Stimulated activated naive B cell treated with anti-CD40 and anti-IgM and Interleukin-4, amounts not matched to agents 10 μg/mL and 1 μg/mL and 100 μg/mL, for 72 hours (primary cell): ENCODE results near the gene PARD3.

Source experiments
- ATAC-seq, 2 donors: fragments of 150-1000 bp; cut with Tn5 transposase; replicated peaks; 2 replicates each; pipeline ENCODE4 v1.10.0; 2021; ENCODE audit warnings: moderate library complexity in 1 of 2
- DNase-seq: peaks from one replicate; pipeline ENCODE4 v3.0.0; 2021
- H3K27ac Mint-ChIP-seq: one replicate; pipeline ENCODE4 v1.8.0; 2022; ENCODE audit warnings: mild to moderate bottlenecking, mixed read lengths
- H3K27me3 Mint-ChIP-seq, 2 donors: one replicate each; pipeline ENCODE4 v1.8.0; 2022; ENCODE audit warnings: mixed read lengths in 2 of 2
- H3K36me3 Mint-ChIP-seq, 2 donors: one replicate each; pipeline ENCODE4 v1.8.0; 2022; ENCODE audit warnings: mixed read lengths in 2 of 2, mild to moderate bottlenecking in 1 of 2
- H3K4me1 Mint-ChIP-seq, 2 donors: one replicate each; pipeline ENCODE4 v1.8.0; 2022; ENCODE audit warnings: mixed read lengths in 2 of 2, mild to moderate bottlenecking in 1 of 2
- H3K4me3 Mint-ChIP-seq, 2 donors: one replicate each; pipeline ENCODE4 v1.8.0; 2022; ENCODE audit warnings: mild to moderate bottlenecking in 2 of 2, mixed read lengths in 2 of 2, moderate library complexity in 1 of 2
- H3K9me3 Mint-ChIP-seq, 2 donors: one replicate each; pipeline ENCODE4 v1.8.0; 2022; ENCODE audit warnings: mixed read lengths in 2 of 2, mild to moderate bottlenecking in 1 of 2

PARD3 gene

DNA sequence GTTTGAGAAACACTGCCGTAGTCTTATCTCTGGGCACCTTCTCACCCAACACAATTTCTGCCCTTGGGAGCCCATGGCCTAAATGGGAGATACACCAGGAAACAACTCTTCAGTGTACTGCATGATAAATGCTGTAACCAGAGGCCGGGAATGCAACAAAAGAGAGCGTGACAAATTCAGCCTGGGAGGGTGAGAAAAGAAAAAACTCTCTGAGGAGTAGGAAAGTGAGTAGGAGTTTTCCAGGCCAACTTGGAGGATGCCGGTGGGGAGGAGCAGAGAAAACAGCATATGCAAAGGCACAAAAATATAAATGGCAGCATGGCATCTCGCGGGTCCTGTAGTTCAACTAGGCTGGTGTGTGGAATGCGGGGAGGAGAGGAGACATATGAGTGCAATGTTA lies 624.5 kb downstream of the PARD3 start:
- Mint-ChIP-seq H3K9me3 (no peaks in the 10 kb centered on the region), H3K36me3 (no peaks in the 10 kb centered on the region), H3K27me3 (no peaks in the 10 kb centered on the region), H3K27ac (no peak overlapping the region), H3K4me1 (no peaks in the 10 kb centered on the region), H3K4me3 (no peak overlapping the region)
- no peak for DNase-seq
- no peak for ATAC-seq

GRCh38 chr10:34189830-34190229 lies 625.3 kb downstream of the PARD3 start:
- no peak overlapping the region for H3K4me3 Mint-ChIP-seq
- no peaks in the 10 kb centered on the region for H3K9me3 Mint-ChIP-seq
- H3K36me3 Mint-ChIP-seq: no peaks in the 10 kb centered on the region
- H3K27me3 Mint-ChIP-seq: no peaks in the 10 kb centered on the region
- no peak overlapping the region for H3K27ac Mint-ChIP-seq
- no peaks in the 10 kb centered on the region for H3K4me1 Mint-ChIP-seq
- no peak for ATAC-seq
- no peak for DNase-seq

DNA sequence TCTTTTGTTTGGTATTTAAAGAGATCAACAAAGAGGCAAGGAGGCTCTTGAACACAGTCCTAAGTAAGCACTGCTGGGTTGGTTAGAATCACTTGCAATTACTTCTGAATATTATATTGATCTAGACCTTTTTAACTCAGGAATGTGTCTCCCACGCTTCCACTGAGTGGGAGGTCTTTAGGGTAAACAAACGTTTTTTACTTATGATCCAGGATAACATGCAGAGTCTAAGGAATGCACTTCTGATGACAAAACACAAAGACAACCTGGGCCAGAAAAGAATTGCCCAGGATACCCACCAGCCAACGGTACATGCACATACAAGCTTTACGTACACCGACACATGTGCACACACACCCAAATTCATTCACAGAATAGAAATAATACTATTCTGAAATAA lies 626.9 kb downstream of the PARD3 start:
- no peak overlapping the region for H3K4me3 Mint-ChIP-seq
- no peaks in the 10 kb centered on the region for H3K36me3 Mint-ChIP-seq
- ATAC-seq (no peak), DNase-seq (no peak)
- H3K9me3 Mint-ChIP-seq: no peaks in the 10 kb centered on the region
- no peak overlapping the region for H3K27ac Mint-ChIP-seq
- no peaks in the 10 kb centered on the region for H3K4me1 Mint-ChIP-seq
- H3K27me3 Mint-ChIP-seq: no peaks in the 10 kb centered on the region

GRCh38 chr10:34187201-34187600 lies 627.9 kb downstream of the PARD3 start:
- Mint-ChIP-seq H3K27ac (no peak overlapping the region), H3K36me3 (no peaks in the 10 kb centered on the region), H3K9me3 (no peaks in the 10 kb centered on the region), H3K27me3 (no peaks in the 10 kb centered on the region), H3K4me1 (no peaks in the 10 kb centered on the region), H3K4me3 (no peak overlapping the region)
- no peak for DNase-seq
- ATAC-seq: no peak

DNA sequence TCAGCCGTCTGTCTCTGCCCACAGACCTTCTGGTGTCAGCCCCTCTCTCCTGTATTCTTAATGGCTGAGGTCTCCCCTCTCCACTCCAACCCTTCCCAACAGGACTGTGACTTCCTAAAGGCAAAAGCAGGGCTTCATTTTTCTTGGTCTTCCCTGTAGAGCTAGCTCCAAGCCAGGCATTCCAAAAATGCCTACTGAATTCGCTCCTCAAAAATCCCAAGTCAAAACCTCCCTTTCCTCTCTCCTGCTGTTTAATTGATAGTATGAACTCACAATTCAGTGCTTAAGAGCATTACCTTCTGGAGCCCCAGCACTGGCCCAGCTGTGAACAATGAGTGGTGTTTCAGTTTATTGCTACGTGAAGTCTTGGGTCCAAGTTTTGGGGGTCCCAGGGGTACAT lies 628.4 kb downstream of the PARD3 start:
- no peaks in the 10 kb centered on the region for H3K4me1 Mint-ChIP-seq
- H3K27me3 Mint-ChIP-seq: no peaks in the 10 kb centered on the region
- no peak for ATAC-seq
- no peaks in the 10 kb centered on the region for H3K36me3 Mint-ChIP-seq
- DNase-seq: no peak
- no peak overlapping the region for H3K27ac Mint-ChIP-seq
- no peak overlapping the region for H3K4me3 Mint-ChIP-seq
- no peaks in the 10 kb centered on the region for H3K9me3 Mint-ChIP-seq

DNA sequence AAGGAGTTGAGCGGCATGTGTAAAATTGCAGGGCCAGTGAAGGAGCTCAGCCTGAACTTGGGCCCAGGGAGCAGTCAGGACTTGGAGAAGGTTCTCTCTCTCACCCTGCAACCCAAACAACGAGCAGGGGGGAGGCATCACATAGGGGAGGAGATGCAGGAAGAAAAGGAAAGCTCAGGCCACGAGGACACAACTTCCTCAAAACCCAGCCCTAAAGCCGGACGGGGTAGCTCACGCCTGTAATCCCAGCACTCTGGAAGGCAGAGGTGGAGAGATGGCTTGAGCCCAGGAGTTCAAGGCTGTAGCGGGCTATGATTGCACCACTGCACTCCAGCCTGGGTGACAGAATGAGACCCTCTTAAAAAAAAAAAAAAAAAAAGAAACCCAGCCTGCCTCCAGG lies 629.1 kb downstream of the PARD3 start:
- no peak overlapping the region for H3K27ac Mint-ChIP-seq

DNA sequence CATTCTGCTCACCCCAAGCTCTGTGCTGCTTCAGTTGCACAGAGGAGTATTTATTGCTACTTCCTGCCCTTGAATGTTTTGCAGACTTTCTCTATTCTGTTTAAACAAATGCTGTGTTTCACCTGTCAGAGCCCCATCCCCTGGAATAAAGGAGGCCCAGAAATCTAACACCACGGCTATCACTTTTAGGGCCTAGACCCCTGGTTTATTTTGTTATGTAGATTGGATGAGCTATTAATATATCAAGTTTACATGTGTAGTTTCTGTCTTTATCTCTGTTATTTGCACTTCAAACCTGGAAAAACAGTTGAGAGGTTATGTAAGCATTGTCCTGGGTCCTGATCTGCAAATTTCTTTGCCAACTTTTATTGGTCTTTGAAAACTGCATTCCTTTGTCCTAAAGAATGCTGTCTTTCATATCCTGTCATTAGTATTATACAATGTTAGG lies 630.1 kb downstream of the PARD3 start:
- no peaks in the 10 kb centered on the region for H3K27me3 Mint-ChIP-seq
- no peak overlapping the region for H3K4me3 Mint-ChIP-seq
- DNase-seq (no peak), ATAC-seq (no peak)
- H3K4me1 Mint-ChIP-seq: no peaks in the 10 kb centered on the region
- H3K27ac Mint-ChIP-seq: no peak overlapping the region
- H3K36me3 Mint-ChIP-seq: no peaks in the 10 kb centered on the region
- H3K9me3 Mint-ChIP-seq: no peaks in the 10 kb centered on the region

More for the DNA sequence above, 629.1 kb downstream of the PARD3 start:
- Mint-ChIP-seq H3K4me1 (no peaks in the 10 kb centered on the region), H3K9me3 (no peaks in the 10 kb centered on the region), H3K4me3 (no peak overlapping the region), H3K27me3 (no peaks in the 10 kb centered on the region), H3K36me3 (no peaks in the 10 kb centered on the region)
- no peak for DNase-seq
- ATAC-seq: no peak

- Mint-ChIP-seq H3K4me1 (no peaks in the 10 kb centered on the region), H3K9me3 (no peaks in the 10 kb centered on the region), H3K27me3 (no peaks in the 10 kb centered on the region), H3K36me3 (no peaks in the 10 kb centered on the region), H3K4me3 (no peak overlapping the region), H3K27ac (no peak overlapping the region)
- DNase-seq (no peak), ATAC-seq (no peak)
Measured at GRCh38 chr10:34184397-34184796, 630.7 kb downstream of the PARD3 start.

GRCh38 chr10:34183016-34183796 lies 631.9 kb downstream of the PARD3 start:
- H3K9me3 Mint-ChIP-seq: peaks cover 0 to 2% of the 10 kb centered on the region in 2 donors
- H3K4me1 Mint-ChIP-seq: no peaks in the 10 kb centered on the region
- ATAC-seq (no peak), DNase-seq (no peak)
- no peaks in the 10 kb centered on the region for H3K36me3 Mint-ChIP-seq
- no peak overlapping the region for H3K27ac Mint-ChIP-seq
- H3K27me3 Mint-ChIP-seq: no peaks in the 10 kb centered on the region
- H3K4me3 Mint-ChIP-seq: no peak overlapping the region

DNA sequence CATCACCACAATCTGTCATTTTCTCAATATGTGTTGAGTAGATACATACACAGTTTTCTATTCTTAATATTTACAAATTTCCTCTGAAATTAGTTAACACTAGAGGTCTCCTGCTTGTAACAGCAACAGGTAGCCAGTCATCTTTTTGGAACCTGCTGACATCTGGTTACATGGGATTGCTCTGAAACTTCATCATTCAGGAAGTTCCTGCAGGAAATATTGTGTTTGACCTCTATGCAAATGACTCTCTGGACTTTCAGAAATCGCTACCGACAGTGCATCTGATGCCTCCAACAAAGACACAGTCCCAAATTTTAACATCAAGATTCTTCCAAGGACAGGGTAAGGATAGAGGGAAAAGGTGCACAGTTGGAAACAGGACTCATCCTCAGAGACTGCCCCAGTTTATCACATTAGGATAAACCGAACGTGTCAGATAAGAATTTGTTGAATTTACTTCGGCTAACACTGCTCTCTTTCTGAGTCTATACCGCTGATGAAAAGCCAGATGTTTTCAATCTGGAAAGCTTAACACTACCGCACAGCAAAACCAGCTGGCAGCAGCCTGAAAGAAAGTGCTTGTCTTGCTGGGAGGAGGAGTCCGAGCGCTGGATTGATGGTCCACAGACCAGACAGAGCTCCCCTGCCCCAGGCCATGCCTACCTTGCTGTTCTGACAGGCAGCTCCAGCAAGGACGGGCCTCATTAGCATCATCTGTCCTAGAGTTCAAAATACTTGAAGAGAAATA lies 633.4 kb downstream of the PARD3 start:
- Mint-ChIP-seq H3K27ac (no peak overlapping the region), H3K4me1 (no peaks in the 10 kb centered on the region), H3K9me3 (peaks cover 0 to 2% of the 10 kb centered on the region in 2 donors), H3K27me3 (no peaks in the 10 kb centered on the region), H3K36me3 (no peaks in the 10 kb centered on the region), H3K4me3 (no peak overlapping the region)
- no peak for ATAC-seq
- DNase-seq: no peak

GRCh38 chr10:34180749-34181148 lies 634.3 kb downstream of the PARD3 start:
- Mint-ChIP-seq H3K27me3 (no peaks in the 10 kb centered on the region), H3K27ac (no peak overlapping the region), H3K4me3 (no peak overlapping the region), H3K4me1 (no peaks in the 10 kb centered on the region), H3K9me3 (peaks cover 0 to 2% of the 10 kb centered on the region in 2 donors), H3K36me3 (no peaks in the 10 kb centered on the region)
- ATAC-seq (no peak), DNase-seq (no peak)

DNA sequence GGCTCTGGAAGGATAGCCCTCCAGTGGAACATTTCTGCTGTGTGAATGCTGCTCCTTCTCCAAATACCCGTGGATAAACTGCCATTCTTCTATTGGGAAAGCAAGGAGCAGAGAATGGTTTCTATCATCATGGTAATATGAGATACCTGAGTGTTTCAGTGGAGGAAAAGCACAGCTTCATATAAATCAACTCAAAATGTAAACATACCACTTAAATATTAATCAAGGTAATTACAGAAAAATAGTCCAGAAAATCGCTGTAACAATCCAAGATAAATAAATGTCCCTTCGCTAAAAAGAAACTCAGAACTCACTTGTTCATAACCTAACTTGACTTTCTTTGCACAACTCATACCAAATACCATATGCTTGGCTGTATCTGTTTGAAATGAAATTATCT lies 635.8 kb downstream of the PARD3 start:
- H3K4me1 Mint-ChIP-seq: no peaks in the 10 kb centered on the region
- H3K4me3 Mint-ChIP-seq: no peak overlapping the region
- peaks cover 0 to 2% of the 10 kb centered on the region in 2 donors for H3K9me3 Mint-ChIP-seq
- no peaks in the 10 kb centered on the region for H3K36me3 Mint-ChIP-seq
- ATAC-seq (no peak), DNase-seq (no peak)
- no peak overlapping the region for H3K27ac Mint-ChIP-seq
- no peaks in the 10 kb centered on the region for H3K27me3 Mint-ChIP-seq

- Mint-ChIP-seq H3K4me3 (no peak overlapping the region), H3K27ac (no peak overlapping the region), H3K4me1 (no peaks in the 10 kb centered on the region), H3K9me3 (peaks cover 0 to 2% of the 10 kb centered on the region in 2 donors), H3K27me3 (no peaks in the 10 kb centered on the region), H3K36me3 (no peaks in the 10 kb centered on the region)
- ATAC-seq (no peak), DNase-seq (no peak)
Measured at GRCh38 chr10:34178756-34179155, 636.3 kb downstream of the PARD3 start.

- no peaks in the 10 kb centered on the region for H3K4me1 Mint-ChIP-seq
- H3K27ac Mint-ChIP-seq: no peak overlapping the region
- no peak overlapping the region for H3K4me3 Mint-ChIP-seq
- no peaks in the 10 kb centered on the region for H3K27me3 Mint-ChIP-seq
- peaks cover 0 to 2% of the 10 kb centered on the region in 2 donors for H3K9me3 Mint-ChIP-seq
- no peak for DNase-seq
- no peak for ATAC-seq
- no peaks in the 10 kb centered on the region for H3K36me3 Mint-ChIP-seq
Measured at GRCh38 chr10:34178196-34178595, 636.9 kb downstream of the PARD3 start.

DNA sequence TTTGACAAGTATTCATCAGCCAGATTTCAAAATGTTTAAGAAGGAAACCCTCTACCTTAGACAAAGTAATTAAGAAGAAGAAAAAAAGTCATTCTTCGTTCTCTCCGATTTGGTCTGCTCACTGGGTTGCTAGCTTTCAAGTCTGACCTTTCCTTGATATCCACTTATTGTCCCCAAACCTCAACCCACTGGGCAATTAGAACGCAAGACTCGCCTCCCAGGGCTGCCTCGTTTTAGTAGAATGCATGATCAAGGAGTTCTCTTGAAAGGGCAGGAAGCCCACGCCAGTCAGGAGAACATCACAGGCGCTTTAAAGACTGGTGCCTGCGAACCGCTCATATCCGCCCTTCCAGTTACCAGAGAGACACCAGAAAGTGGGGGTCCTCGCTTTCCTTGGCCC lies 637.7 kb downstream of the PARD3 start:
- Mint-ChIP-seq H3K27ac (no peak overlapping the region), H3K9me3 (peaks cover 0 to 2% of the 10 kb centered on the region in 2 donors), H3K36me3 (no peaks in the 10 kb centered on the region), H3K4me3 (no peak overlapping the region), H3K27me3 (no peaks in the 10 kb centered on the region), H3K4me1 (no peaks in the 10 kb centered on the region)
- DNase-seq: no peak
- no peak for ATAC-seq
